HG03457 (cell line): Measurements from ENCODE around the gene CDC14A.
"Not testable (repeated sequence)": the region's sequence is repeated elsewhere in the genome, so short reads cannot be mapped to it uniquely, and the experiment has no call there.

Experiments
- ATAC-seq: cut with Tn5 transposase; IDR thresholded peaks from one replicate; pipeline ENCODE4 v1.9.1; 2021; ENCODE audit warnings: moderate number of reproducible peaks; ENCODE audit not compliant: unreplicated experiment

Gene CDC14A

DNA sequence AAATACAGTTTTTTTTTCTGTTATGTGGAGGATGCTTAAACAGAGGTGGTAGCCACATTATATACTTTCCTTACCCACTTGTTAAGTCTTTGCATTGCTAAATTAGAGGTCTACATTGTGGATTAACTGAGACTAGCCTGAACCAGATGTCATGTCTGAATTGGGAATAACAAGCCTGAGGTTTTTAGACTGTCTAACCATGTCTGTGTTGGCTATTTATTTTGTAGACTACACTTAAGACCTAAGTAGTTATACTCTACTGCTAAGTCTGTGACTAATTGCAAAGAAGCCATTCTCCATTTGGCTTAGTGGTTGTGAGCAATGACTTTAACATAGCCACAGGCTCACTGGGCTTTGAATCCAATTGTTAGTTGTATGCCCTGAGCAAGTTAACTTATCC lies 45.4 kb downstream of the CDC14A start:
- ATAC-seq, result no peak

DNA sequence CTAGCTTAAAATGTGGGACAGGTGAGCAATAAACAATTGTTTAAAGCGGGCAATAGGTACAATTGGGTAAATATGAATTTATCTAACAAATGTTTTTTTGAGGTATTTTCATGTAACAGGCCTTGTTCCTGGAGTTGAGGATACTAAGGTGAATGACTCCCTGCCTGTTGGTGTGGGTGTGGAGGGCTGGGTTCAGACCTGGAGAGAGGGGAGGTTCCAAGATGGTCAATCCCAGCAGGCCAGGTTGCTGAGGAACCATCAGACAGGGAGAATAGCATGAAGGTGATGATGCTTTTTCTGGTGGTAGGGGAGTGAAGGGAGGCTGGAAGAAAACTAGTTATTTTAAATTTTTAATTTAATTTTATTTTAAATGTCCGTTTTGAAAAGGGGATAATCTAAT lies 46.3 kb downstream of the CDC14A start:
- no peak for ATAC-seq

DNA sequence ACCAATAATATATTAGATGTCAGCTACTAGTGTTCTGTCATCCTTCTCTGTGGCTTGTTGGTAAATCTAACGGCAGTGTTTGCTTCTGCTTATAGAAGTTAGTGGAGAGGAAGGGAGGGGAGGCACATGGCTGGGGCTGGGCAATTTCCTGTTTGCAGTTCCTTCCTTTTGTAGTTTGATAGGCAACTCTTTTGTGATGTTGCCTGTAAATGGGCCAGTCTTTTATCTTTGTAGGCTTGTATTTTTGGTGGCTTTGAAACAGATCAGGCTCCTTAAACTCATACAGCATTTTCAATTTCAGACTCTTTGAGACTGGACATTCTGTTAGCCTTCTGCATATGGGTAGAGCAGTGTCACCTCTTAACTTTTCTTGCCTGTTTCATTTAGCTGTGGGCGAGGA lies 48.1 kb downstream of the CDC14A start:
- ATAC-seq, result no peak

DNA sequence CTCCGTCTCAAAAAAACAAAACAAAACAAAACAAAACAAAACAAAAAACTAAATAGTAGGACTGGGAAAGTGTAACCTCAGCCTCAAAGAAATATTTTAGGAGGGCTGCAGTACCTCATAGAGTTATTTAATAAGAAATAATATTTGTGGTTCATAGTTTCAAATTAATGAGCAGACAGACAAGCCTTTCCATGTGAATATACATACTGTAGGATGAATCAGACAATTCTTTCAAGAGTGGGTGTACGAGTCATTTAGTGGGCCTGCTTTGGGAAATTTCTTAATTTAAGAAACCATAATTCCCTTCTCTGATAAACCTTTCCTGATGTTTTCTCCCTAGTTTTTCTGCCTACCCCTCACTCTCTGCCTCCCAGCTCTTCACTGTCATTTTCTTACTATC lies 52.5 kb downstream of the CDC14A start:
- no peak for ATAC-seq

DNA sequence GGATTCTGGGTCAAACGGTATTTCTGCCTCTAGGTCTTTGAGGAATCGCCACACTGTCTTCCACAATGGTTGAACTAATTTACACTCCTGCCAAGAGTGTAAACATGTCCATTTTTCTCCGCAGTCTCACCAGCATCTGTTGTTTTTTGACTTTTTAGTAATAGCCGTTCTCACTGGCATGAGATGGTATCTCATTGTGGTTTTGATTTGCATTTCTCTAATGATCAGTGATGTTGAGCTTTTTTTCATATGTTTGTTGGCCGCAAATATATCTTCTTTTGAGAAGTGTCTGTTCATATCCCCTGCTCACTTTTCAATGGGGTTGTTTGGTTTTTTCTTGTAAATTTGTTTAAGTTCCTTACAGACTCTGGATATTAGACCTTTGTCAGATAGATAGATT lies 53.6 kb downstream of the CDC14A start:
- not testable (repeated sequence) for ATAC-seq

DNA sequence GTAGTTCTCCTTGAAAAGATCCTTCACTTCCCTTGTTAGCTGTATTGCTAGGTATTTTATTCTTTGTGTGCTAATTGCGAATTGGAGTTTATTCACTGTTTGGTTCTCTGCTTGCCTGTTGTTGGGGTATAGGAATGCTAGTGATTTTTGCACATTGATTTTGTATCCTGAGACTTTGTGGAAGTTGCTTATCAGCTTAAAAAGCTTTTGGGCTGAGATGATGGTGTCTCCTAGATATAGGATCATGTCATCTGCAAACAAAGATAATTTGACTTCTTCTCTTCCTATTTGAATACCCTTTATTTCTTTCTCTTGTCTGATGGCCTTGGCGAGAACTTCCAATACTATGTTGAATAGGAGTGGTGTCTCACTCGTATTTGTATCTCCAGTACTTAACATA lies 55.1 kb downstream of the CDC14A start:
- not testable (repeated sequence) for ATAC-seq

DNA sequence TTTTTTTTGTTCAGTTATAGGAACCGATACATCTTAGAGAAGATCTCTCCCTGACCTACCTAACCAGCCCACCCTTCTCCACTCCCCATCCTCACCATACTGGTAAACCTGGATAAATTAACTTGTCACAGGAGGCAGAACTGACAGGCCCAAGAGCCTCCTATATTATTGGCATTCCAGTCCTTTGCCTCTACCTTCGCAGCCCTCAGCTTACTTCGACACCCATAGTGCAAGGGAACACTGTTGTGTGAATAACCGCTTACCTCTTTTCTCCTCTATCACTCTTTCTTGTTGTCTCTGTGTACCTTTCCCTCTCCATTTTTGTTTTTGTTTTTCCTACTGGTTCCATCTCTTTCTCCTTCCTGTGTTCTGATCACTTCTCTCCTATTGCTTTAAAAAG lies 58.7 kb downstream of the CDC14A start:
- ATAC-seq, result no peak

DNA sequence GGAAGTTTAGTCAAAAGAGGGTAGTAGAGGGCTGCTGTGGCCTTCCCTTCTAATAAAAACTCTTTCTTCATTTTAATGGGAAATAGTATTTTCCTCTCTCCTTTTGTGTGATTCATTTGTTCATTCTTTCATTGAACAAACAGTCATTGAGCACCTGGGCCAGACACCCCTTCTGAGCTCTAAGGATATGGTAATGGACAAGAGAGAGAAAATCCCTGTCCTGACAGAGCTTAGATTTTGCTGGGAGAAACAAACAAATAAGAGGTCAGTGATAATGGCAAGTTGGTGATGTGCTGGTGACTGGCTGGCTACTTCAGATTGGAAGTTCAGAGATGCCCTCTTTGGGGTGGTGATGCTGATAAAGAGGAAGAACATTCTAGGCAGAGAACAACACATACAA lies 59.3 kb downstream of the CDC14A start:
- ATAC-seq, result no peak

DNA sequence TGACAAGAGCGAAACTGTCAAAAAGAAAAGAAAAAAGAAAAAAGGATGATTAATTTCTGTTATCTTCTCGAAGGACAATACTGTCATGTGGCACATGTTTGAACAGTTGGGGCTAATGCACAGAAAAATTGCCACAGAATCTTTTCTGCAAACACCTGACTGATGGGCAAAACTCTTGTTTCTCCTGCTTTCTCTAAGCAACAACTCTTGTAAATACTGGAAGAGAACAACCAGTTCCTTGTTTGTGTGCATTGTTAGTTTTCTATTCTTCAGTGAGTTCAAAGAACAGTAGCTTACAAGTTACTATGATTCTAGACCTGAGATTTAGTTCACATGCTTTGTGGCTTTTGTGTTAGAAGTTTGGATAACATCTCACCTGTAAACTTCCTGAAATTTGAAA lies 60.7 kb downstream of the CDC14A start:
- no peak for ATAC-seq

DNA sequence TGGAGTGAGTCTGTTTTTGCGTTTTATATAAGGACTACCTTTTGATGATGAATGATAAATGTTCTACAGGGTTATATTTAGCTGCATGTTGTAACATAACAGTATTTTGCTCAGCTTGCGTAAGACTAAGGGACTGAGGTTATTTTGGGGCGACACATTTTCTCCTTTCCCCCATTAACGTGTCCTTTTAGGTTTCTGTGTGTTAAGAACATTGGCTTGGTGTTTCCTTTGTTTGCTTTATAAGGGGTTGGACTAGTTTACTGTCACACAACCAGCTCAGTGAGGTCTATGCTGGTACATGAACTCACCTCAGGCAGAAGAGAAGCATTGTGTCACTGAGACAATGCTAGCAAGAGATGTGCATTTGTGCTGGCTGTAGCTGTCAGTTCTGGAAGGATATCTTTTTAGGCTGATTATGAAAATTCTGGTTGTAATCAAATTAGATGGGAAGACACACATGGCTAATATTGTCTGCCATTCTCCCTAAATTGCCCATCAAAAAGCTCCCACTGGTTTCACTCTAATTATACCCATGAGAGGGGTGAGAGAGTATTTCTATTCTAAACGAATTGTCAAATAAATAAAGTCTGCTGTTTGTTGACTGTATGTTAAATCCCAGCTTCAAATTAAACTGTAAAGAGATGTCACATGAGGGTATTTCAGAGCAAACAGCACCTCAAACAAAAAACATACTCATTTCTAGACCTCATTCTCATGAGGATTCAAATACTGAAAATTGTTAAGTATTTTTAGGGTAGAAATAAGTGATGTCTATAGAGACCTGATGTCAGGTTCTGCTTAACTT lies 62.6 kb downstream of the CDC14A start:
- ATAC-seq, result no peak

DNA sequence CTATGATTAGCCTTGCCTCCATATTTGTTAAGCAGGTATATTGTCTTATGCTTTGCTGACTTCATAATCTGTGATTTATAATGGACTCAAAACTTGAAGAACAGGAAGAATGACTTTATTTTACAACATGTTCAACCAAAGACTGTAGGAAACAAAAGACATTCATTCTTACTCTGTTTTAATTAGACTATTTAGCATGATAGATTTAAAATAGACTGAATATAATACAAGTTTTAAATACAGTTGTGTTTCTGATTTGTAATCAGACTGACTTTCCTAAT lies 63.1 kb downstream of the CDC14A start:
- ATAC-seq, result no peak

DNA sequence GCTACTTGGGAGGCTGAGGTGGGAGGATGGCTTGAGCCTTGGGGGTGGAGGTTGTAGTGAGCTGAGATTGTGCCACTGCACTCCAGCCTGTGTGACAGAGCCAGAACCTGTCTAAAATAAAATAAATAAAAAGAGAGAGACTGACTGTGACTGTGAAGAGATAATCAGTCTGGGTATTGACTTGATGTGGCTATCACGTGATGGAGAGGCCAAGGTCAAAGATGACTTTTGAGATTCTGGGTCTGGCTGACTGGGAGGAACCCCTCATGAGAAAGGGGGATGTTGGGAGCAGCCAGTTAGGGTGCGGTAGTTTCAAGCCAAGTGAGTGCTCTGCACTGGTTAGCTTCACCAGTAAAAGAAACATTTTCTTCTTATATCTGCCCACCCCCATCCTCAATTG lies 66.8 kb downstream of the CDC14A start:
- no peak for ATAC-seq

DNA sequence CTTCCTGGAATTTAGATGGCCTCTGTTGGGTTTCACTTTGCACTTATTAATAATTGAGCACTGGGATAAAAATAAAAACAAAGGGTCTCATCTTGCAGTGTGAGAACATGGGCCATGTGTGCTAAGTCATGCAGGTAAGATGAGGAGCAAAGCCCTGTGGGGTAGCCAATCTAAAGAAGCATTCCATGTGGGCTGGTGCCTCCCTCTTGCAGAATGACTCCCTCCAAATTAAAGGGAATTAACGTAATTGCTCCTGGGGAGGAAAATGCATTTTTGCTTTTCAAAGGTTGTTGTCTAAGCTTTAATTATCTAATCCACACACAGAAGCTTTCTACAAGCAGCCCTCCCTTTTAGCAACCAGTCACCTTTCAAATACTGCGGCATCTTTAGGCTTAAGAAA lies 69.8 kb downstream of the CDC14A start:
- no peak for ATAC-seq

DNA sequence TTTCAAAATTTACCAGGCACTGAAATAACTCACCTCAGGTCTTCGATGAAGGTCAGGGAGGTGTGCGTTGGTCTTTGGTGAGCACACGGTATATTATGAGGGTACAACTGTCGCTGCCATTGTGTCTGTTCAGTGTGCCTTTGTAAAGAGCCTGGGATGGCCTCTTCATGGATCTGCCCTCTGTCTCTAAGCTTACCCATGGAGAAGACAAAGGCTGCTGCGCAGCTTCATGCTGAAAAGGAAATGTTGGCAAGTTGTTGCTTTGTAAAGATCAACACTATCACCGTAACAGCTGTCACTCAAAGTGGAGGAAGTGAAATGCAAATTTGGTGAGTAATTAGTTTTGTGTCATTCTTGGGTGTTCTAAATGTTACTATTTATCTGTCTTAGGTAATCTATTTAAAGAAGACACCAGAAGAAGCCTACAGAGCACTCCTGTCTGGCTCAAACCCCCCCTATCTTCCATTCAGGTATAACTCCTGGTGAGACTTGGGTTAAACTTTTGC lies 71.6 kb downstream of the CDC14A start:
- peak; percentile 66 for ATAC-seq

DNA sequence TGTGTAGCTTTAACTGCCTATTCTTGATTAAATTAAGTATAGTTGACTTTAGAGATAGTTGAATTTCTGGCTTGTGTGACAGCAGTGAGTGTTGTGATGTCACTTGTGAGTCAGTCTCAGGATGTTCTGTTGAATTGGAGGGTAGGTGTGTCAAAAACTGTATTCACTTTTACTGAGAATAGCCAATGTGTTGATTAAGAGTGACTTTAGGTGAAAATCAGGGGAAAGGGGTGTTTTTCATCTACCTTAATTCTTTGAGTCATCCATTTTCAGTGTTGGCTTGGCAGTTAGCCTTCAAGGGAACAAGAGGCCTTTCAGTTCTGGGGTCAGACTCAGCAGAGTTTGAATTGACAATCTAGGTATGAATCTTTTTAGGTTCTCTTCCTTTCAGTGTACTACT lies 75.9 kb downstream of the CDC14A start:
- ATAC-seq, result no peak

DNA sequence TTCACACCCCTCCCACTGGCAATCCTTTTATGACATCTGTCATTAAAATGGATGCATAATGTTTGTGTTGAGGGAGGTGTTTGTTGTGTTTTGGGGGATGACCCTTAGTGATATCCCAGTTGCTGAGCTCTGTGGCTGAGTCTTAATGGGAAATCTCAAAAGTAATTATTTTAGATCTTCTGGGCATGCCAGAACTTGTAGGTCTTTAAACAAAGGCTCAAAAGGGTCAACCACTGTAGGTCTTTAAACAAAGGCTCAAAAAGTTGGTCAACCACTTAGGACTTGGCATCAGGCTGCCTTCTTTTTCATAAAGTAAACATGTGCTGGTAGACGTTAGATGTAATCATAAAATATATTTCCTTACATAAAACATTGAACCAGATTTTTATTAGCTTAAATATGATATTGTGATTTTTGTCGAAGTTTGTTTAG lies 78.0 kb downstream of the CDC14A start:
- ATAC-seq, result no peak

DNA sequence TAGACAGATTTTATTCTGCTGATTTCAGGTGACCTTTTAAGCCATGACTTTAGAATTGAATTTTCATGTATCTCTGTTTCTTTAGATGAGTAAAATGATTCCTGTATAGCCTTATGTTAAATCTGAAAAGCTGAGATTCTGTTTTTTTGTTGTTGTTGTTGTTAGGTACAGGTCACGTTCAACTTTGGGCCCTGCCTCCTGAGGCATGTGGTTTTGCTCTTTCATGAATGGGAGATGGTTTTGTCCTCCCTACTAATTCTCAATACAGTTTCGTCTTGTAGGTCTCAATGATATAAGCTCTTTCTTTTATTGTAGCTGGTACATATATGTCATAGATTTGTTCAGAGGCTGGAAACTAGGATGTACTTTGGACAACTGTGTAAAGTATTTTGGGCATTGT lies 79.6 kb downstream of the CDC14A start:
- no peak for ATAC-seq

DNA sequence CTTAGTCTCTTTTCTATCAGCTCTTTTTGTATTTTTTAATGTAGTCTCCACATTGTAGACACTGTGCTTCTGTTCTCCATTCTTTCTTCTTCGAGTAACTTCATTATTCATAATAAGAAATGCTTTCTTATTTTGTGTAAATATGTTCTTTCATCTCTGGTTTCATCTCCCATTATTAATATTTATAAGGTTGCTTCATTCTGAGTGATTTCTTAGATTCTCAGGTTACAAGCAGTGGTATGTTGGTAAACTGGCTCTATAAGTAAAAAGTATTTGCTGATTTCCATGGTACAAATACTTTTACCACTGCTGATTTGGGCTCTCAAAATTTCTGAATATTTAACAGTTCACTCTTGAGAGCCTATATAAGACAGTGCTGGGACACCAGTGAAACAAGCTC lies 81.3 kb downstream of the CDC14A start:
- ATAC-seq, result no peak

DNA sequence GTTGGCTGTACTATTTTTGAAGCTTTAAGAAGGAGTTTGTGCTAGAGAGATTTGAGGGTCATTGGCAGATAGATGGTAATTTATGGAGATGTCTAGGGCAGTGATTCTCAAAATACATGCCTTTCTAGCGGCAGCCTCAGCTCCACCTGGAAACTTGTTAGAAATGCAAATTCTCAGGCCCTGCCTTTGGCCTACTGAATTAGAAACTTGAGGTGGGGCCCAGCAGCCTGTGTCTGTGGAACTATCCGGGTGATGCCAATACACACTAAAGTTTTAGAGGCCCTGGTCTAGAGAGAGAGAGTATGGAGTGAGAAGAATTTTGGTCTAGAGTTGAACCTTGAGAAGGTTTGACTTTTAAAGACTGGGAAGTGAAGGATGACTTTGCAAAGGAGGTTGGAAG lies 82.5 kb downstream of the CDC14A start:
- ATAC-seq, result no peak

DNA sequence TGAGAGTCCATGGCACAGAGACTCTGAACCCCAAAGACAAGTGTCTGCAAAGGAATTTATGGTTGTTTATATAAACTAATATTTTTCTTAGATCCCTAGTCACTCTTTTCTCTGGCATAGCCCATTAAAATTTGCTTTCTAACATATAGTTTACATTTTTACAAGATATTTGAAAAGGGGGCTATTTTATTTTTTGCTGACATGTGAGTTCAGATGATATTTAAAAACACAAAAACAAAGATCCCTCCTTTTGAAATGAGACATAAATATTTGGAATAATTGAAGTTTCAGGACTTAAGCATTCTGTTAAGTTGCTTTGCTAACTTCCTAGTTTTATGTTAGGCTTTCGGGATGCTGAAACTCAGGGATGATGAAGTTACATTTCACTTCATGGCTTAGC lies 86.1 kb downstream of the CDC14A start:
- no peak for ATAC-seq

DNA sequence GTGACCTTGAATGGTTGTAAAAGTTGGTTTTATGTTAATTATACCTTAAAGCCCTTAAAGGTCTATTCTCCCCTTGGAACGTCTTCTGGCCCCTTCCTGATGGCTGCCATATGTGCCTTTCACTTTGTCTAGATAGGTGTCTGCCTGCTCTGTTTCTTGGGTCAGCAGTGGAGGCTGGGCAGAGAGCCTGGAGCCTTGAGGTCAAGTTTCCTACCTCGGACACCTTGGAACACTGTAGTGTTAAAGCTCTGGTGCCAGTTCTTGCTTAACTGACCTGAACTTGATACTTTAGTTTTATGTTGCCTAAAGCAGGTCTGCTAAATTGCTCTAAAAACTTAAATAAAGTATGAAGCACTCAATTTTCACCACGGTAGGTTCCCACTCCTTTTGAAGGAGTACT lies 86.5 kb downstream of the CDC14A start:
- ATAC-seq, result no peak

DNA sequence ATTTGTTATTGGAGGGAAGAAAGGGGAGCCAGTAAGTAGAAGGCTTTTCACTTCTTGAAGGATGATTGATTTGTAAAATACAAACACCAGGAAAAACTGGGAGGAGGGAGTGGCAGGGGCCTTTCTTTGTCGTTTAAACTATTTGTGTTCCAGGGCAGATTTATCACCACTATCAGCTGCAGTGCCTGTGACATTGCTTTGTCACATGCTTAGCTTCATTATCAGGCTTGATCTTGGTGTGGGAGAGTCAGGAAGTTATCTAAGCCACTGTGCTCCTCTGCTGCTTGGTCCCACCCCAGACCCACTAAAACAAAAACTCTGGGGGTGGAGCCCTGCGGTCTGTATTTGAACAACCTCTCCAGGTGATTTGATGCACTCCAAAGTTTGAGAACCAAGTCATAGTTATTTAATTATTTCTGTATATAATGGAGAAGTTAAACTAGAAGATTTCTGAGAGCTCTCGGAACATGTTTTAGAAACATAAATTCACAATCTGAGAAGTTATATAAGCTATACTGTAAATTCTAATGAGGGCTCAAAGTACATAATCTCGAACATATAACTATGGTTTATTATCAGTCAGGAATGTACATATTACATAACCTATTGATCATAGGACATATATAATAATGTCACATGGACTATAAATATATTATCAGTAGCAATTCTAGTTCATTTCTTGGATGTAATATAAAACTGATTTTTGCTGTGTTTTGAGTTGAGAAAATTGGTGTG lies 87.9 kb downstream of the CDC14A start:
- ATAC-seq, result no peak

DNA sequence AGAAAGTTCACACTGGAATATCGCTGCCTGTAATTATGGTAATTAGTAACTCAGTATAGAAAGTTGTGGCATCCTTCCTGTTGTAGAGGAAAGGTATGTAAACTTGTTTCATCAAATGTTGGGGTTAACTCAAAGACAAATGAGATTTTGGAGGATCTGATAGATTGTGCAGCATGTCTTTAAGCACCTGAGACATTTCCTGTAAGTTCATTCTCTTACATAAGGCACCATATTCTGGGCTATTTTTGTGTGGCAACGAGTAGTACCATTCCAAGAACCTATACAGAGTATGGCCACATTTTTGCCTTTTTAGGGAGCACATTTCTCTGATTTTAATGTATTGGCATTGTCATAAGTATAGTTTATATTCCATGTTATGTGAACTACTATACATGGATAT lies 88.8 kb downstream of the CDC14A start:
- ATAC-seq, result no peak
